Measurements from ENCODE around the gene LRRC75A. TPM values are rescaled to one million over a fixed set of nuclear protein-coding genes. Genes with fewer than 3 reads are reported as not detected.
A peak's percentile ranks its signal among the peaks of the same experiment; 100 is the strongest.

The LRRC75A gene
- total RNA-seq, 1 donor from 2014 or later: 7.3 TPM

GRCh38 chr17:16513873-16514272, 21.9 kb upstream of the LRRC75A start:
- Mint-ChIP-seq H3K4me1 (ENCODE audit: low read depth, unreplicated experiment) (peaks cover 21% of the 10 kb centered on the region), H3K27ac (ENCODE audit: unreplicated experiment) (no peak overlapping the region)
- TF ChIP-seq CTCF (IDR thresholded peaks at IDR 0.05; ENCODE audit: partially characterized antibody, unreplicated experiment): no peak

GRCh38 chr17:16512011-16512410, 20.0 kb upstream of the LRRC75A start:
- peaks cover 9% of the 10 kb centered on the region for H3K9me3 Mint-ChIP-seq (ENCODE audit: unreplicated experiment)
- no peaks in the 10 kb centered on the region for H3K36me3 Mint-ChIP-seq (ENCODE audit: unreplicated experiment)
- no peak for TF ChIP-seq CTCF (IDR thresholded peaks at IDR 0.05; ENCODE audit: partially characterized antibody, unreplicated experiment)
- no peak for DNase-seq
- H3K4me3 Mint-ChIP-seq (ENCODE audit: unreplicated experiment): peak overlapping the region; percentile 43
- H3K27me3 Mint-ChIP-seq (ENCODE audit: unreplicated experiment): peaks cover 6% of the 10 kb centered on the region
- H3K27ac Mint-ChIP-seq (ENCODE audit: unreplicated experiment): peak overlapping the region; percentile 93
- H3K4me1 Mint-ChIP-seq (ENCODE audit: low read depth, unreplicated experiment): peaks cover 20% of the 10 kb centered on the region

More at GRCh38 chr17:16513873-16514272, 21.9 kb upstream of the LRRC75A start:
- no peak for DNase-seq
- H3K27me3 Mint-ChIP-seq (ENCODE audit: unreplicated experiment): peaks cover 6% of the 10 kb centered on the region
- H3K4me3 Mint-ChIP-seq (ENCODE audit: unreplicated experiment): no peak overlapping the region
- peaks cover 9% of the 10 kb centered on the region for H3K9me3 Mint-ChIP-seq (ENCODE audit: unreplicated experiment)
- no peaks in the 10 kb centered on the region for H3K36me3 Mint-ChIP-seq (ENCODE audit: unreplicated experiment)

- no peak for TF ChIP-seq CTCF (IDR thresholded peaks at IDR 0.05; ENCODE audit: partially characterized antibody, unreplicated experiment)
- H3K27me3 Mint-ChIP-seq (ENCODE audit: unreplicated experiment): peaks cover 4% of the 10 kb centered on the region
- H3K9me3 Mint-ChIP-seq (ENCODE audit: unreplicated experiment): peaks cover 6% of the 10 kb centered on the region
- no peak overlapping the region for H3K4me3 Mint-ChIP-seq (ENCODE audit: unreplicated experiment)
- H3K27ac Mint-ChIP-seq (ENCODE audit: unreplicated experiment): peak overlapping the region; percentile 93
- no peak for DNase-seq
- H3K4me1 Mint-ChIP-seq (ENCODE audit: low read depth, unreplicated experiment): peaks cover 16% of the 10 kb centered on the region
- H3K36me3 Mint-ChIP-seq (ENCODE audit: unreplicated experiment): no peaks in the 10 kb centered on the region
These were observed 19.6 kb upstream of the LRRC75A start for GRCh38 chr17:16511593-16511992.

GRCh38 chr17:16507918-16508533, 16.0 kb upstream of the LRRC75A start:
- TF ChIP-seq CTCF (IDR thresholded peaks at IDR 0.05; ENCODE audit: partially characterized antibody, unreplicated experiment): no peak
- H3K9me3 Mint-ChIP-seq (ENCODE audit: unreplicated experiment): peaks cover 2% of the 10 kb centered on the region
- no peak overlapping the region for H3K27ac Mint-ChIP-seq (ENCODE audit: unreplicated experiment)

GRCh38 chr17:16506188-16506587, 14.2 kb upstream of the LRRC75A start:
- no peak overlapping the region for H3K4me3 Mint-ChIP-seq (ENCODE audit: unreplicated experiment)
- peak; percentile 24 for TF ChIP-seq CTCF (IDR thresholded peaks at IDR 0.05; ENCODE audit: partially characterized antibody, unreplicated experiment)
- H3K36me3 Mint-ChIP-seq (ENCODE audit: unreplicated experiment): no peaks in the 10 kb centered on the region
- H3K4me1 Mint-ChIP-seq (ENCODE audit: low read depth, unreplicated experiment): peaks cover 1% of the 10 kb centered on the region
- H3K27me3 Mint-ChIP-seq (ENCODE audit: unreplicated experiment): peaks cover 2% of the 10 kb centered on the region
- no peak overlapping the region for H3K27ac Mint-ChIP-seq (ENCODE audit: unreplicated experiment)
- DNase-seq: no peak
- H3K9me3 Mint-ChIP-seq (ENCODE audit: unreplicated experiment): peaks cover 2% of the 10 kb centered on the region

More at GRCh38 chr17:16507918-16508533, 16.0 kb upstream of the LRRC75A start:
- peaks cover 11% of the 10 kb centered on the region for H3K4me1 Mint-ChIP-seq (ENCODE audit: low read depth, unreplicated experiment)
- H3K4me3 Mint-ChIP-seq (ENCODE audit: unreplicated experiment): no peak overlapping the region
- DNase-seq: no peak
- H3K36me3 Mint-ChIP-seq (ENCODE audit: unreplicated experiment): no peaks in the 10 kb centered on the region
- peaks cover 4% of the 10 kb centered on the region for H3K27me3 Mint-ChIP-seq (ENCODE audit: unreplicated experiment)
